ENCODE results near the gene ERBB2.

ERBB2 gene

GRCh38 chr17:39716073-39716818 lies 16.4 kb downstream of the ERBB2 start:
- in situ Hi-C loops (cut with HindIII; ENCODE audit: low pct_ligation_motif_present, low sequenced_read_pairs) = no loop called here
- Histone ChIP-seq H3K36me3 (replicated peaks) (peaks cover 22% of the 10 kb centered on the region), H3K4me3 (ENCODE audit: low read depth, low read length) (no peak overlapping the region), H3K27me3 (replicated peaks) (no peaks in the 10 kb centered on the region), H3K27ac (no peak overlapping the region)
- TF ChIP-seq CTCF (IDR thresholded peaks at IDR 0.05; ENCODE audit: low read depth, low read length, missing control alignments) = no peak
- DNase-seq = no peak

GRCh38 chr17:39716879-39717536 lies 17.1 kb downstream of the ERBB2 start:
- in situ Hi-C loops (cut with HindIII; ENCODE audit: low pct_ligation_motif_present, low sequenced_read_pairs) = no loop called here
- no peak for DNase-seq
- TF ChIP-seq CTCF (IDR thresholded peaks at IDR 0.05; ENCODE audit: low read depth, low read length, missing control alignments) = no peak
- Histone ChIP-seq H3K27me3 (replicated peaks) (no peaks in the 10 kb centered on the region), H3K4me3 (ENCODE audit: low read depth, low read length) (no peak overlapping the region), H3K27ac (no peak overlapping the region), H3K36me3 (replicated peaks) (peaks cover 16% of the 10 kb centered on the region)

GRCh38 chr17:39717660-39718059 lies 17.8 kb downstream of the ERBB2 start:
- H3K4me3 ChIP-seq (ENCODE audit: low read depth, low read length) = no peak overlapping the region
- peaks cover 16% of the 10 kb centered on the region for H3K36me3 ChIP-seq (replicated peaks)
- TF ChIP-seq CTCF (IDR thresholded peaks at IDR 0.05; ENCODE audit: low read depth, low read length, missing control alignments) = no peak
- H3K27me3 ChIP-seq (replicated peaks) = no peaks in the 10 kb centered on the region
- no peak overlapping the region for H3K27ac ChIP-seq
- DNase-seq = no peak
- in situ Hi-C loops (cut with HindIII; ENCODE audit: low pct_ligation_motif_present, low sequenced_read_pairs) = no loop called here

- H3K27ac ChIP-seq = no peak overlapping the region
- H3K4me3 ChIP-seq (ENCODE audit: low read depth, low read length) = no peak overlapping the region
- H3K27me3 ChIP-seq (replicated peaks) = no peaks in the 10 kb centered on the region
- in situ Hi-C loops (cut with HindIII; ENCODE audit: low pct_ligation_motif_present, low sequenced_read_pairs) = no loop called here
- TF ChIP-seq CTCF (IDR thresholded peaks at IDR 0.05; ENCODE audit: low read depth, low read length, missing control alignments) = no peak
- H3K36me3 ChIP-seq (replicated peaks) = peaks cover 21% of the 10 kb centered on the region
- DNase-seq = no peak
Observed at GRCh38 chr17:39719563-39720355, 19.9 kb downstream of the ERBB2 start.

GRCh38 chr17:39722104-39722503 lies 22.2 kb downstream of the ERBB2 start:
- no peak for DNase-seq
- Histone ChIP-seq H3K27me3 (replicated peaks) (no peaks in the 10 kb centered on the region), H3K27ac (no peak overlapping the region), H3K4me3 (ENCODE audit: low read depth, low read length) (no peak overlapping the region), H3K36me3 (replicated peaks) (peaks cover 10% of the 10 kb centered on the region)
- TF ChIP-seq CTCF (IDR thresholded peaks at IDR 0.05; ENCODE audit: low read depth, low read length, missing control alignments) = no peak
- in situ Hi-C loops (cut with HindIII; ENCODE audit: low pct_ligation_motif_present, low sequenced_read_pairs) = no loop called here
